OCI-LY7 (cell line): Measurements from ENCODE around the gene TSPOAP1. TPM values are rescaled to one million over a fixed set of nuclear protein-coding genes. Genes with fewer than 3 reads are reported as not detected.
A peak's percentile ranks its signal among the peaks of the same experiment; 100 is the strongest.

ENCODE experiments used
- BruUV-seq: library from RNA; stranded (reverse); fragments of 400-500 nt; replicated peaks from 2 replicates; lab custom pipeline; 2021; lab: Mats Ljungman, UMichigan
- CTCF ChIA-PET: fragments of 300-600 bp; sonication (Branson Sonifier 250); formaldehyde crosslinking; loops from one replicate; lab custom pipeline; 2022; ENCODE audit warnings: antibody characterized with exemption; ENCODE audit not compliant: unreplicated experiment; lab: Charles Lee
- POLR2A ChIA-PET: fragments of 300-600 bp; sonication (Branson Sonifier 250); formaldehyde crosslinking; loops from one replicate; lab custom pipeline; 2022; ENCODE audit warnings: antibody characterized with exemption; lab: Charles Lee
- DNase-seq: peaks from one replicate; pipeline ENCODE4 v3.0.0-alpha.2; 2015; ENCODE audit warnings: low spot score
- H2AFZ ChIP-seq: fragments of 200-600 bp; sonication (generic), shearing (Covaris generic); 2 replicates; pipeline ENCODE4 v1.6.1; 2014; ENCODE audit warnings: mild to moderate bottlenecking, antibody characterized with exemption, low read length, moderate library complexity
- H3K27ac ChIP-seq: fragments of 200-600 bp; sonication (generic); 2 replicates; pipeline ENCODE4 v1.5.1; 2014; ENCODE audit warnings: mixed run types, low read depth, mild to moderate bottlenecking, moderate library complexity, low read length, inconsistent platforms; ENCODE audit not compliant: poor library complexity, severe bottlenecking
- H3K36me3 ChIP-seq: fragments of 200-600 bp; sonication (generic); 2 replicates; pipeline ENCODE4 v1.6.1; 2014; ENCODE audit warnings: mild to moderate bottlenecking, antibody characterized with exemption, low read length, moderate library complexity, mixed read lengths; ENCODE audit not compliant: insufficient read depth
- H3K4me1 ChIP-seq: fragments of 200-600 bp; sonication (generic); 2 replicates; pipeline ENCODE4 v1.5.1; 2014; ENCODE audit warnings: mild to moderate bottlenecking, low read length; ENCODE audit not compliant: insufficient read depth, poor library complexity, severe bottlenecking
- H3K4me2 ChIP-seq: fragments of 200-600 bp; sonication (generic); 2 replicates; pipeline ENCODE4 v1.6.1; 2014; ENCODE audit warnings: mild to moderate bottlenecking, low read length
- H3K4me3 ChIP-seq: fragments of 200-600 bp; sonication (generic); 2 replicates; pipeline ENCODE4 v1.5.1; 2014; ENCODE audit warnings: mild to moderate bottlenecking, low read depth, low read length; ENCODE audit not compliant: poor library complexity, severe bottlenecking
- H3K79me2 ChIP-seq: fragments of 200-600 bp; sonication (generic); 2 replicates; pipeline ENCODE4 v1.6.1; 2016; ENCODE audit warnings: low read depth, mild to moderate bottlenecking, low read length, moderate library complexity, mixed read lengths; ENCODE audit not compliant: insufficient read depth
- H3K9me2 ChIP-seq: fragments of 200-600 bp; sonication (generic); 2 replicates; pipeline ENCODE4 v1.6.1; 2016; ENCODE audit warnings: mild to moderate bottlenecking, low read length, mixed read lengths; ENCODE audit not compliant: insufficient read depth
- H3K9me3 ChIP-seq: fragments of 200-600 bp; sonication (generic); 2 replicates; pipeline ENCODE4 v1.6.1; 2014; ENCODE audit warnings: mild to moderate bottlenecking, mixed run types, low read length, mixed read lengths
- H4K20me1 ChIP-seq: fragments of 200-600 bp; sonication (generic); 2 replicates; pipeline ENCODE4 v1.6.1; 2014; ENCODE audit warnings: mild to moderate bottlenecking, antibody characterized with exemption, low read length, moderate library complexity, mixed read lengths; ENCODE audit not compliant: insufficient read depth
- EZH2phosphoT487 ChIP-seq: fragments of 200-600 bp; sonication (generic); IDR thresholded peaks from 2 replicates; pipeline ENCODE4 v1.6.1; 2018; ENCODE audit warnings: low read depth, borderline replicate concordance, mild to moderate bottlenecking, mixed run types, antibody characterized with exemption, low read length, moderate library complexity, mixed read lengths
- intact Hi-C: fragments of 100-400 bp; cut with micrococcal nuclease; formaldehyde crosslinking; loops from one replicate; pipeline ENCODE4 v1.10.0; 2022; ENCODE audit not compliant: unreplicated experiment
- total RNA-seq, 2 experiments: library from RNA; depleted of rRNA in 1 of 2; stranded (reverse); fragments of >200 nt in 1 of 2; shearing (Covaris generic) in 1 of 2; gene quantifications; 2 replicates each; pipeline ENCODE4 v1.2.3, GENCODE V29; 2014 to 2022
- TF ChIP-seq, protein P1 (sequence below): fragments of 200-600 bp; sonication (generic); conservative IDR thresholded peaks from 2 replicates; pipeline ENCODE4 v1.5.1; 2014; ENCODE audit warnings: mild to moderate bottlenecking, antibody characterized with exemption, low read length, moderate library complexity, mixed read lengths

Gene TSPOAP1
- total RNA-seq, 2 experiments from 2014 or later, result 24.0 to 50.6 TPM

DNA sequence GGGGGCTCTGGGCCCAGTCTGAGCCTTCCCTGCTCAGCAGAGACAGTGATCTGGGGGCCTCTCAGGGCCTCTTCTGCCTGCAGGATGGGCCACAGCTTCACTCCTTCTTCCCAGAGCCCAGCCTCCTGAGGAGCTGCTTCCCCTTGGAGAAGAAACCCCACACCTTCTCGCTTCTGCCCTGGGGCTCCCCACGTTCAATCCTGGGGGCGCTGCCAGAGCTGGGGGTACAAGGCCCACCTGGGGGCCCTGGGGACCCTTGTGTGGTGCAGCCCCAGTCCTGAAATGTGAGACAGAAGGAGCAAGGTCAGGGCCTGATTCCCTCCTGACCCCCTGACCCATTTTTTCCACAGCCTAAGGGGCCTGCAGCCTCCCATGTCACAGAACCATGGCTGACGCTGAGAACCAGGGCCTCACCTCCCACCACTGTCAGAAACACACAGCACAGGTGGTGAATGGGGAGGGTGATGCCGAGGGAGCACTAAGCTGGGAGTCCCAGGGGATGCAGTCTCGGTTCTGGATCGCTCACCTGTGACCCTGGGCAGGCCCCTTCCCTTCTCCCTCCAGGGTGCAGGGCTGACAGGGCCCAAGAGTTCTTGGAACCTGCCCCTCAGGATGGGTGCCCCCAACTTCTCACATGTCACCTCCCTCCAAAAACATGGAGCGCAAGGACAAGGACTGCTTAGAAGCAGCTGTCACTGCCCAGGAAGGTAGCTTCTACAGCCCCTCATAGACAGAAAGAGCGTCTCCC, 26.2 kb downstream of the TSPOAP1 start:
- H4K20me1 ChIP-seq, result no peaks in the 10 kb centered on the region
- POLR2A ChIA-PET, result interaction anchor here (0.6 kb wide), 1 partner anchor 46 kb away, joined by 3 read pairs; no protein-coding TSS in a partner anchor
- no peak overlapping the region for H2AFZ ChIP-seq
- no TSS peak for BruUV-seq
- H3K27ac ChIP-seq, result no peak overlapping the region
- H3K36me3 ChIP-seq, result no peaks in the 10 kb centered on the region
- intact Hi-C loops, result no loop called here
- CTCF ChIA-PET, result interaction anchor here (0.5 to 0.6 kb wide), 2 partner anchors 34 to 115 kb away, joined by 3 read pairs; no protein-coding TSS in a partner anchor
- no peaks in the 10 kb centered on the region for H3K9me2 ChIP-seq
- no peaks in the 10 kb centered on the region for H3K9me3 ChIP-seq
- peak; percentile 22 for DNase-seq
- no peaks in the 10 kb centered on the region for H3K79me2 ChIP-seq
- no peak overlapping the region for H3K4me3 ChIP-seq
- H3K4me1 ChIP-seq, result peaks cover 22% of the 10 kb centered on the region
- no peak for TF ChIP-seq EZH2phosphoT487
- TF ChIP-seq, protein P1, sequence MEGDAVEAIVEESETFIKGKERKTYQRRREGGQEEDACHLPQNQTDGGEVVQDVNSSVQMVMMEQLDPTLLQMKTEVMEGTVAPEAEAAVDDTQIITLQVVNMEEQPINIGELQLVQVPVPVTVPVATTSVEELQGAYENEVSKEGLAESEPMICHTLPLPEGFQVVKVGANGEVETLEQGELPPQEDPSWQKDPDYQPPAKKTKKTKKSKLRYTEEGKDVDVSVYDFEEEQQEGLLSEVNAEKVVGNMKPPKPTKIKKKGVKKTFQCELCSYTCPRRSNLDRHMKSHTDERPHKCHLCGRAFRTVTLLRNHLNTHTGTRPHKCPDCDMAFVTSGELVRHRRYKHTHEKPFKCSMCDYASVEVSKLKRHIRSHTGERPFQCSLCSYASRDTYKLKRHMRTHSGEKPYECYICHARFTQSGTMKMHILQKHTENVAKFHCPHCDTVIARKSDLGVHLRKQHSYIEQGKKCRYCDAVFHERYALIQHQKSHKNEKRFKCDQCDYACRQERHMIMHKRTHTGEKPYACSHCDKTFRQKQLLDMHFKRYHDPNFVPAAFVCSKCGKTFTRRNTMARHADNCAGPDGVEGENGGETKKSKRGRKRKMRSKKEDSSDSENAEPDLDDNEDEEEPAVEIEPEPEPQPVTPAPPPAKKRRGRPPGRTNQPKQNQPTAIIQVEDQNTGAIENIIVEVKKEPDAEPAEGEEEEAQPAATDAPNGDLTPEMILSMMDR, result no peak
- peak overlapping the region; percentile 41 for H3K4me2 ChIP-seq

DNA sequence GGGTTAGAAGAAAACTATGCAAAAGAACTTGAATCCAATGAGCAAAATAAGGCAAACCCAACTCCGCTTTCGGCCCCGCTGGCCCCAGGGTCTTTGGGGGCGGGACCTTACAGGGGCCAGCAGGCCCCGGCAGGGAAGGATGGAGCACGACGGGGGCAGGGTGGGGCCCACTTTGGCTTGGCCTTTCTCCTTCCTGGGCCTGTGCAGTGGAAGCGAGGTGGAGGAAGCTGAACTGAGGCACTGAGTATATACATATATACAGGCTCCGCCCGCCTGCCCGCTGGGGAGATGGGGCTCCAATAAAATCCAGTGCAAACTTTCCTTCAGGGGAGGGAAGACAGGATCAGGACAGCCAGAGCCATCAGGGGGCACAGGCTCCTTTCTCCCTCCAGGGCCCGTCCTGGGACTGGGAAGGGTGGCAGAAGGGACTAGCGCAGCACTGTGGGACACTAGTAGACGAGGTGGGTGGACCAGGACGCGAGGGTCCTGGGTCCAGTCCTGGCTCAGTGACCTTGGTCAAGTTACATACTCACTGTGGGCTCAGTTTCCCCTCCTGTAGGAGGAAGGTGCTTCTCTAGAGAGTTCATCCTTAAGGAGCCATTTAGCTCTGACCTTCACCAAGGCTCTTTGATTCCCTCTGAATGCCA, 27.0 kb downstream of the TSPOAP1 start:
- no peaks in the 10 kb centered on the region for H3K79me2 ChIP-seq
- CTCF ChIA-PET, result interaction anchor here (0.5 kb wide), 1 partner anchor 116 kb away, joined by 3 read pairs; no protein-coding TSS in a partner anchor
- H3K36me3 ChIP-seq, result no peaks in the 10 kb centered on the region
- no peaks in the 10 kb centered on the region for H3K9me2 ChIP-seq
- no peak for DNase-seq
- intact Hi-C loops, result no loop called here
- no peaks in the 10 kb centered on the region for H4K20me1 ChIP-seq
- POLR2A ChIA-PET, result interaction anchor here (0.6 kb wide), 1 partner anchor 146 kb away, joined by 3 read pairs; no protein-coding TSS in a partner anchor
- BruUV-seq, result no TSS peak
- no peaks in the 10 kb centered on the region for H3K9me3 ChIP-seq
- H3K27ac ChIP-seq, result no peak overlapping the region
- H2AFZ ChIP-seq, result no peak overlapping the region
- H3K4me3 ChIP-seq, result no peak overlapping the region
- TF ChIP-seq, protein P1, result no peak
- no peak for TF ChIP-seq EZH2phosphoT487
- H3K4me2 ChIP-seq, result no peak overlapping the region
- peaks cover 22% of the 10 kb centered on the region for H3K4me1 ChIP-seq
